ENCODE measurements around the gene SNX24. TPM values are rescaled to one million over a fixed set of nuclear protein-coding genes. Genes with fewer than 3 reads are reported as not detected.

SNX24 gene
- total RNA-seq, 2 experiments from 2014 or later: 3.0 to 3.4 TPM

Other genes with a start within 250 kb of the SNX24 start
- 10 to 100 TPM; 33.5 to 41.7 TPM for gene SNX2, start 70.5 kb upstream of the SNX24 start, total RNA-seq
- gene PPIC, start 191.1 kb downstream of the SNX24 start, total RNA-seq: not detected
- gene PRDM6, start 243.6 kb downstream of the SNX24 start, total RNA-seq: not detected

Measured in activated CD8-positive, alpha-beta memory T cell treated with anti-CD3 and anti-CD28 coated beads for 36 hours (primary cell).